Measurements from ENCODE around the gene SNX20. TPM values are rescaled to one million over a fixed set of nuclear protein-coding genes. Genes with fewer than 3 reads are reported as not detected.

SNX20 gene
- total RNA-seq, 1 experiment from 2014 or later = not detected

DNA sequence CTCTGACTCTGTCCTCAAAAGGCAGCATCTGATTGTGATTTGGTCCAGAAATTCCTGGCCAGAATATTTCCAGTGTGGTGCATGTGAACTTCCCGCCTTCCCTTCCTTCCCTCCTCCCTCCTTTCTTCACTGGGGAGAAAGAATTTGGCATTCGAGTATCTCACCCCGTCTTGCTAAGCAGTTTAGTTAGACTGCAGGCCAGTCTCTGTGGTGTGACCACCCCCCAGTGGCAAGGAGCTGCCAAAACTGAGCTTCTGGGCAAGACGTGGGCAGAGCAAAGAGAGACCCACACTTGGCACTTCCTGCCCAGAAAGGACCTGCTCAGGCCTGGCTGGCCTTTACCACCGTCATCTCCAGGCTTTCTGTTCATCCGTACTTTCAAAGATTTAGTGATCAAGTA is 36.4 kb downstream of the SNX20 start:
- Mint-ChIP-seq H3K4me3 (ENCODE audit: unreplicated experiment) (no peak overlapping the region), H3K4me1 (ENCODE audit: insufficient read depth, unreplicated experiment) (no peaks in the 10 kb centered on the region), H3K27ac (ENCODE audit: low read depth, unreplicated experiment) (no peak overlapping the region), H3K27me3 (ENCODE audit: insufficient read depth, unreplicated experiment) (peaks cover 10% of the 10 kb centered on the region), H3K9me3 (ENCODE audit: unreplicated experiment) (no peaks in the 10 kb centered on the region), H3K36me3 (ENCODE audit: insufficient read depth, unreplicated experiment) (no peaks in the 10 kb centered on the region)
- BruUV-seq (replicated peaks) = no TSS peak
- TF ChIP-seq, protein P1, sequence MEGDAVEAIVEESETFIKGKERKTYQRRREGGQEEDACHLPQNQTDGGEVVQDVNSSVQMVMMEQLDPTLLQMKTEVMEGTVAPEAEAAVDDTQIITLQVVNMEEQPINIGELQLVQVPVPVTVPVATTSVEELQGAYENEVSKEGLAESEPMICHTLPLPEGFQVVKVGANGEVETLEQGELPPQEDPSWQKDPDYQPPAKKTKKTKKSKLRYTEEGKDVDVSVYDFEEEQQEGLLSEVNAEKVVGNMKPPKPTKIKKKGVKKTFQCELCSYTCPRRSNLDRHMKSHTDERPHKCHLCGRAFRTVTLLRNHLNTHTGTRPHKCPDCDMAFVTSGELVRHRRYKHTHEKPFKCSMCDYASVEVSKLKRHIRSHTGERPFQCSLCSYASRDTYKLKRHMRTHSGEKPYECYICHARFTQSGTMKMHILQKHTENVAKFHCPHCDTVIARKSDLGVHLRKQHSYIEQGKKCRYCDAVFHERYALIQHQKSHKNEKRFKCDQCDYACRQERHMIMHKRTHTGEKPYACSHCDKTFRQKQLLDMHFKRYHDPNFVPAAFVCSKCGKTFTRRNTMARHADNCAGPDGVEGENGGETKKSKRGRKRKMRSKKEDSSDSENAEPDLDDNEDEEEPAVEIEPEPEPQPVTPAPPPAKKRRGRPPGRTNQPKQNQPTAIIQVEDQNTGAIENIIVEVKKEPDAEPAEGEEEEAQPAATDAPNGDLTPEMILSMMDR (IDR thresholded peaks at IDR 0.05; ENCODE audit: unreplicated experiment) = peak; percentile 20
- peak; percentile 28 for DNase-seq (ENCODE audit: unreplicated experiment)
- POLR2A ChIA-PET = interaction anchor here (0.7 to 1.0 kb wide), 4 partner anchors 247 to 315 kb away, joined by 3 to 4 read pairs (median 4); no protein-coding TSS in a partner anchor
- intact Hi-C loops (cut with micrococcal nuclease) = no loop called here
- CTCF ChIA-PET = interaction anchor here (0.5 to 2.0 kb wide), 12 partner anchors 10 to 323 kb away, joined by 3 to 17 read pairs (median 4); no protein-coding TSS in a partner anchor

DNA sequence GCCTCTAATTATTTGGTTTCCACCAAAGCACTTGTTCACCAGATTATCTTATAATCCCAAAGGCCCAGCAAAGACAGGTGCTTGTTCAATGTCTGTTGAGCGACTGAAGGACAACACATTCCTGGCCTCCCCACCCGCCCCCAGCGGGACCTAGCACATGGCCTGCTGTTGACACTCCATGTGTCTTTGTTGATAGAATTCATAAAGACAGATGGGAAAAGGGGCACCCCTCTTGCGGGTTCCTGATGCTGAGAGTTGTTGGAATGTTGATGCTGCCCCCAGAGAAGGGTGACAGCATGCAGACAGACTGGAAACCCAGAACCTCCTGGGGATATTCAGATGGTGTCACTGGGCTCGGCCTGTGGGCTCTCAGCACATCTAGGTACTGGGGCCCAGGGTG is 36.9 kb downstream of the SNX20 start:
- H3K9me3 Mint-ChIP-seq (ENCODE audit: unreplicated experiment) = no peaks in the 10 kb centered on the region
- H3K36me3 Mint-ChIP-seq (ENCODE audit: insufficient read depth, unreplicated experiment) = no peaks in the 10 kb centered on the region
- POLR2A ChIA-PET = no interaction called here
- no TSS peak for BruUV-seq (replicated peaks)
- no peak overlapping the region for H3K27ac Mint-ChIP-seq (ENCODE audit: low read depth, unreplicated experiment)
- DNase-seq (ENCODE audit: unreplicated experiment) = no peak
- H3K27me3 Mint-ChIP-seq (ENCODE audit: insufficient read depth, unreplicated experiment) = peaks cover 10% of the 10 kb centered on the region
- intact Hi-C loops (cut with micrococcal nuclease) = no loop called here
- TF ChIP-seq, protein P1 (IDR thresholded peaks at IDR 0.05; ENCODE audit: unreplicated experiment) = no peak
- no peaks in the 10 kb centered on the region for H3K4me1 Mint-ChIP-seq (ENCODE audit: insufficient read depth, unreplicated experiment)
- CTCF ChIA-PET = interaction anchor here (0.7 to 2.4 kb wide), 7 partner anchors 9 to 288 kb away, joined by 3 to 17 read pairs (median 5); no protein-coding TSS in a partner anchor
- no peak overlapping the region for H3K4me3 Mint-ChIP-seq (ENCODE audit: unreplicated experiment)

DNA sequence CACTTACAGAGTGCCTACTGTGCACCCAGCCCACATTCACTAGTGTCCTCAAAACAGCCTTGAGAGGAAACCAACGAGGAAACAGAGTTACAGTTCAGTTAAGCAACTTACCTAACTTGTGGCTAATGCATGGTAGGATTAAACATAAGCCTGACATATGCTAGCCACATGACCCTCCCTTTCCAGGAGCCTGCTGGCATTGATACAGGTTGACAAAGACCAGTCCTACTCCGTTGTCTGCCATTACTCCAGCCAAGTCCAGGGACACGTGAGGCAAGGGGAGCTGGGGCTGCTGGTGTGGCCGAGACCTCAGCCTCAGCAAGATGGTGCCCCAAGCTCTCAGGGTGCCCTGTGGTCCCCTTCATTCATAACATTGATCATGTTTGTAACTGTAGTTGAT is 37.9 kb downstream of the SNX20 start:
- Mint-ChIP-seq H3K36me3 (ENCODE audit: insufficient read depth, unreplicated experiment) (no peaks in the 10 kb centered on the region), H3K9me3 (ENCODE audit: unreplicated experiment) (no peaks in the 10 kb centered on the region), H3K4me1 (ENCODE audit: insufficient read depth, unreplicated experiment) (no peaks in the 10 kb centered on the region), H3K4me3 (ENCODE audit: unreplicated experiment) (no peak overlapping the region), H3K27ac (ENCODE audit: low read depth, unreplicated experiment) (no peak overlapping the region), H3K27me3 (ENCODE audit: insufficient read depth, unreplicated experiment) (peaks cover 3% of the 10 kb centered on the region)
- POLR2A ChIA-PET = interaction anchor here (0.6 to 0.7 kb wide), 2 partner anchors 414 to 1710 kb away, joined by 3 read pairs; no protein-coding TSS in a partner anchor
- no TSS peak for BruUV-seq (replicated peaks)
- TF ChIP-seq, protein P1 (IDR thresholded peaks at IDR 0.05; ENCODE audit: unreplicated experiment) = no peak
- no peak for DNase-seq (ENCODE audit: unreplicated experiment)
- intact Hi-C loops (cut with micrococcal nuclease) = no loop called here
- CTCF ChIA-PET = interaction anchor here (0.5 to 2.4 kb wide), 8 partner anchors 22 to 404 kb away, joined by 3 to 15 read pairs (median 3); no protein-coding TSS in a partner anchor

DNA sequence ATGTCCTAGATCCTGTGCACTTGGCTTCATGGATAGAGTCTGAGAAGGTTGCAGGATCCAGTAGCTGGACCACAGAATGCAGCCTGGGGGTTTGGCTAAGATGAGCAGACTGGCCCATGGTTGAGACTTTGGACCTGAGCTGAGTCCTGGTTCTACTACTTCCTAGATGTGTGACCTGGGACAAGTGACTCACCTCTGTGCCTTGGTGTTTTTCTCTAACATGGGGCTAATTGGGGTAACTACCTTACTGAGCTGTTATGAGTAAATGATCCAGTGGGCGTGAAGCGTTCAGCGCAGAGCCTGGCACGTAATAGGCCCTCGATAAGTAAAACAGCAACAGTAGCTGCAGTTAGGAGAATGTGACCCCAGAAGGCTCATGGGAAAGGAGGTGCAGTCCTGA is 38.8 kb downstream of the SNX20 start:
- H3K4me1 Mint-ChIP-seq (ENCODE audit: insufficient read depth, unreplicated experiment) = no peaks in the 10 kb centered on the region
- H3K36me3 Mint-ChIP-seq (ENCODE audit: insufficient read depth, unreplicated experiment) = no peaks in the 10 kb centered on the region
- H3K27me3 Mint-ChIP-seq (ENCODE audit: insufficient read depth, unreplicated experiment) = no peaks in the 10 kb centered on the region
- POLR2A ChIA-PET = no interaction called here
- no peak for DNase-seq (ENCODE audit: unreplicated experiment)
- CTCF ChIA-PET = interaction anchor here (0.6 to 2.4 kb wide), 7 partner anchors 17 to 288 kb away, joined by 3 to 15 read pairs (median 3); no protein-coding TSS in a partner anchor
- no TSS peak for BruUV-seq (replicated peaks)
- no peak overlapping the region for H3K27ac Mint-ChIP-seq (ENCODE audit: low read depth, unreplicated experiment)
- intact Hi-C loops (cut with micrococcal nuclease) = no loop called here
- H3K9me3 Mint-ChIP-seq (ENCODE audit: unreplicated experiment) = no peaks in the 10 kb centered on the region
- no peak overlapping the region for H3K4me3 Mint-ChIP-seq (ENCODE audit: unreplicated experiment)
- TF ChIP-seq, protein P1 (IDR thresholded peaks at IDR 0.05; ENCODE audit: unreplicated experiment) = no peak
